Nephron (organoid): ENCODE results near the gene ABCF1.
"Not testable (repeated sequence)": the region's sequence is repeated elsewhere in the genome, so short reads cannot be mapped to it uniquely, and the experiment has no call there.

ENCODE experiments used
- H3K27ac Mint-ChIP-seq, 3 experiments: 2 replicates each; pipeline ENCODE4 v1.8.0; 2020; ENCODE audit warnings: mixed read lengths in 3 of 3, mild to moderate bottlenecking in 2 of 3, moderate library complexity in 1 of 3
- H3K27me3 Mint-ChIP-seq: 2 replicates; pipeline ENCODE4 v1.8.0; 2021; ENCODE audit warnings: low read depth, mild to moderate bottlenecking, moderate library complexity, mixed read lengths
- H3K36me3 Mint-ChIP-seq: 2 replicates; pipeline ENCODE4 v1.8.0; 2020; ENCODE audit warnings: low read depth, mixed read lengths
- H3K4me1 Mint-ChIP-seq: 2 replicates; pipeline ENCODE4 v1.8.0; 2020; ENCODE audit warnings: mixed read lengths
- H3K4me3 Mint-ChIP-seq, 3 experiments: 2 replicates each; pipeline ENCODE4 v1.8.0; 2020; ENCODE audit warnings: mild to moderate bottlenecking in 3 of 3, mixed read lengths in 3 of 3, moderate library complexity in 2 of 3
- H3K9me3 Mint-ChIP-seq: 2 replicates; pipeline ENCODE4 v1.8.0; 2020; ENCODE audit warnings: mixed read lengths
- TF ChIP-seq, protein P1 (sequence below), 3 experiments: fragments of 200-600 bp; sonication (generic); IDR thresholded peaks; one replicate each; pipeline ENCODE4 v1.5.0; 2021; ENCODE audit warnings: antibody characterized with exemption in 3 of 3; ENCODE audit not compliant: unreplicated experiment in 3 of 3

ABCF1 gene

DNA sequence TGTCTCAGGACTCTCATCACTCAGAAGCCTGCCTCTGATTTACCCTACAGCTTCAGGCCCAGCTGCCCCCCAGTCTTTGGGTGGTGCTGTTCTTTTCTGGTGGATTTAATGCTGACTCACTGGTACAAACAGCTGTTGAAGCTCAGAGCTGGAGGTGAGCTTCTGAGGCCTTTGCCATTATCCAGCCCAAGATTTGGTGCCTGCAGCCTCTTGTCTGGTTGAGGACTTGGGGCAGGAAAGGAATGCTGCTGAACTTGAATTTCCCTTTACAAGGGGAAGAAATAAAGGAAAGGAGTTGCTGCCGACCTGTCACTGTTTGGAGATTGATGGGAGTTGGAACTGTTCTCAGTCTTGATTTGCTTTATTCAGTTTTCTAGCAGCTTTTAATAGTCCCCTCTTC, 19.8 kb downstream of the ABCF1 start:
- Mint-ChIP-seq H3K9me3 (no peaks in the 10 kb centered on the region), H3K27ac (peak overlapping the region; percentile 79 to 92 (median 85)), H3K36me3 (peaks cover 60% of the 10 kb centered on the region), H3K4me3 (no peak overlapping the region), H3K27me3 (no peaks in the 10 kb centered on the region), H3K4me1 (peaks cover 9% of the 10 kb centered on the region)
- TF ChIP-seq, protein P1, sequence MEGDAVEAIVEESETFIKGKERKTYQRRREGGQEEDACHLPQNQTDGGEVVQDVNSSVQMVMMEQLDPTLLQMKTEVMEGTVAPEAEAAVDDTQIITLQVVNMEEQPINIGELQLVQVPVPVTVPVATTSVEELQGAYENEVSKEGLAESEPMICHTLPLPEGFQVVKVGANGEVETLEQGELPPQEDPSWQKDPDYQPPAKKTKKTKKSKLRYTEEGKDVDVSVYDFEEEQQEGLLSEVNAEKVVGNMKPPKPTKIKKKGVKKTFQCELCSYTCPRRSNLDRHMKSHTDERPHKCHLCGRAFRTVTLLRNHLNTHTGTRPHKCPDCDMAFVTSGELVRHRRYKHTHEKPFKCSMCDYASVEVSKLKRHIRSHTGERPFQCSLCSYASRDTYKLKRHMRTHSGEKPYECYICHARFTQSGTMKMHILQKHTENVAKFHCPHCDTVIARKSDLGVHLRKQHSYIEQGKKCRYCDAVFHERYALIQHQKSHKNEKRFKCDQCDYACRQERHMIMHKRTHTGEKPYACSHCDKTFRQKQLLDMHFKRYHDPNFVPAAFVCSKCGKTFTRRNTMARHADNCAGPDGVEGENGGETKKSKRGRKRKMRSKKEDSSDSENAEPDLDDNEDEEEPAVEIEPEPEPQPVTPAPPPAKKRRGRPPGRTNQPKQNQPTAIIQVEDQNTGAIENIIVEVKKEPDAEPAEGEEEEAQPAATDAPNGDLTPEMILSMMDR (IDR thresholded peaks at IDR 0.05; ENCODE audit: unreplicated experiment in 3 of 3): no peak

DNA sequence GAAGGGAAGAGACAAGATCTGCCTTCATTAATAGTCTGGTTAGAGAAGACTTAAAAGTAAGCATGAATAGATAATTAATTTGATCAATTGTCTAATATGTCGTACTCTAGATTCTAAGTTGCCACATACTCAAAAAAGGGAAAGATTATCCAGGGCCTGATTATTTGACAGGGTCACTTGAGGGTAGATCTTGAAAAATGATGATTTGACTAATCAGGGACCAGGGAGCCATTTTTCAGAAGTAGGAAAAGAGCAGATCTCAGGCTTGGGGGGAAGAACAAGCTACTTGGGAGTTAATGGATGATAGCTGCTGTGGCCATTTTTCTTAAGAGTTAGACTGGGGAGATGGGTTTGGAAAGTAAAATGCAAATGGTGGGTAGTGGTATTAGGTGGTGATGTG, 21.0 kb downstream of the ABCF1 start:
- H3K4me3 Mint-ChIP-seq: no peak overlapping the region
- peak overlapping the region; percentile 2 to 12 (median 3) for H3K27ac Mint-ChIP-seq
- H3K4me1 Mint-ChIP-seq: peaks cover 9% of the 10 kb centered on the region
- no peaks in the 10 kb centered on the region for H3K27me3 Mint-ChIP-seq
- TF ChIP-seq, protein P1 (IDR thresholded peaks at IDR 0.05; ENCODE audit: unreplicated experiment in 3 of 3): no peak
- no peaks in the 10 kb centered on the region for H3K9me3 Mint-ChIP-seq
- peaks cover 54% of the 10 kb centered on the region for H3K36me3 Mint-ChIP-seq

DNA sequence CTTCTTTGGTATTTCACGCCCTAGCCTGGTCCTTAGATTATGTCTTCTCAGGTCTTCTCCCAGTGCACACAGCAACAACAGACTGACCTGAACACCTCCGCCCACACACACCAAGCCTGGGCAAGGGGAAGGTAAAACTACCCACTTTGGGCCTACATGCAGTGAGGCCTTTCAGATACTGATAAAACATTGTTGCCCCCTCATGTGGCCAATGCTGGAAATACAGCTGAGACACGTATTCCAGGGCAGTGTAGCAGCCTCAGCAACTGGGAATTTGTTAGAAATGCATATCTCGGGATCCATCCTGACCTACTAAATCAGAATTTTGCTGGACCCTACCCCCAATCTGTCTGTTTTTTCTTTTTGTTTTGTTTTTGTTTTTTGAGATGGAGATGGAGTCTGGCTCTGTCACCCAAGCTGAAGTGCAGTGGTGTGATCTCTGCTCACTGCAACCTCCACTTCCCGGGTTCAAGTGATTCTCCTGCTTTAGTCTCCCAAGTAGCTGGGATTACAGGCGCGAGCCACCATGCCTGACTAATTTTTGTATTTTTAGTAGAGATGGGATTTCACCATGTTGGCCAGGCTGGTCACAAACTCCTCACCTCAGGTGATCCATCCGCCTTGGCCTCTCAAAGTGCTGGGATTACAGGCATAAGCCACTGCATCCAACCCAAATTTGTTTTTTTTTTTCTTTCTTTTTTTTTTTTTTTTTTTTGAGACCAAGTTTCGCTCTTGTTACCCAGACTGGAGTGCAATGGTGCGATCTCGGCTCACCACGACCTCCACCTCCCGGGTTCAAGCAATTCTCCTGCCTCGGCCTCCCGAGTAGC, 26.3 kb downstream of the ABCF1 start:
- not testable (repeated sequence) for H3K27me3 Mint-ChIP-seq, H3K4me3 Mint-ChIP-seq, H3K9me3 Mint-ChIP-seq, H3K4me1 Mint-ChIP-seq
- TF ChIP-seq, protein P1 (IDR thresholded peaks at IDR 0.05; ENCODE audit: unreplicated experiment in 3 of 3): peak; percentile 75 to 80 (median 78)
- Mint-ChIP-seq H3K36me3 (peaks cover 38% of the 10 kb centered on the region), H3K27ac (peak overlapping the region in 2 of 3 experiments; percentile 12 to 32)

DNA sequence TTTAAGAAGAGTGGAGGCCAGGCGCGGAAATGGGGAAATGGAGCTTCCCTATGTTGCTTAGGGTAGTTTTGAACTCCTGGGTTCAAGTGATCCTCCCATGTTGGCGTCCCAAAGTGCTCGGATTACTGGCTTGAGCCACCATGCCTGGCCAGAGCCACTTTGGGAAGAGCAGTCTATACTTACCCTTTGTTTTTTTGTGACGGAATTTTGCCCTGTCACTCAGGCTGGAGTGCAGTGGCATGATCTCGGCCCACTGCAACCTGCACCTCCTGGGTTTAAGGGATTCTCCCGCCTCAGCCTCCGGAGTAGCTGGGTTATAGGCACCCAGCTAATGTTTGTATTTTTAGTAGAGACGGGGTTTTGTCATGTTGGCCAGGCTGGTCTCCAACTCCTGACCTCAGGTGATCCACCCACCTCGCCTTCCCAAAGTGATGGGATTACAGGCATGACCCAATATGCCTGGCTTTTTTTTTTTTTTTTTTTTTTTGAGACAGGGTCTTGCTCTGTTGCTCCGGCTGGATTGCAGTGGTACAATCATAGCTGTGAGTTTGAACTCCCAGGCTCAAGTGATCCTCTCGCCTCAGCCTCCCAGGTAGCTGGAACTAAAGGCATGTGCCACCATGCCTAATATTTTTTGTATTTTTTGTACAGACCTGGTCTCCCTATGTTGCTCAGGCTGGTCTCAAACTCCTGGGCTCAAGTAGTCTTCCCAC, 27.8 kb downstream of the ABCF1 start:
- H3K4me3 Mint-ChIP-seq: no peak overlapping the region
- TF ChIP-seq, protein P1 (IDR thresholded peaks at IDR 0.05; ENCODE audit: unreplicated experiment in 3 of 3): no peak
- peaks cover 49% of the 10 kb centered on the region for H3K36me3 Mint-ChIP-seq
- H3K4me1 Mint-ChIP-seq: no peaks in the 10 kb centered on the region
- no peak overlapping the region for H3K27ac Mint-ChIP-seq
- H3K27me3 Mint-ChIP-seq: no peaks in the 10 kb centered on the region
- H3K9me3 Mint-ChIP-seq: no peaks in the 10 kb centered on the region

DNA sequence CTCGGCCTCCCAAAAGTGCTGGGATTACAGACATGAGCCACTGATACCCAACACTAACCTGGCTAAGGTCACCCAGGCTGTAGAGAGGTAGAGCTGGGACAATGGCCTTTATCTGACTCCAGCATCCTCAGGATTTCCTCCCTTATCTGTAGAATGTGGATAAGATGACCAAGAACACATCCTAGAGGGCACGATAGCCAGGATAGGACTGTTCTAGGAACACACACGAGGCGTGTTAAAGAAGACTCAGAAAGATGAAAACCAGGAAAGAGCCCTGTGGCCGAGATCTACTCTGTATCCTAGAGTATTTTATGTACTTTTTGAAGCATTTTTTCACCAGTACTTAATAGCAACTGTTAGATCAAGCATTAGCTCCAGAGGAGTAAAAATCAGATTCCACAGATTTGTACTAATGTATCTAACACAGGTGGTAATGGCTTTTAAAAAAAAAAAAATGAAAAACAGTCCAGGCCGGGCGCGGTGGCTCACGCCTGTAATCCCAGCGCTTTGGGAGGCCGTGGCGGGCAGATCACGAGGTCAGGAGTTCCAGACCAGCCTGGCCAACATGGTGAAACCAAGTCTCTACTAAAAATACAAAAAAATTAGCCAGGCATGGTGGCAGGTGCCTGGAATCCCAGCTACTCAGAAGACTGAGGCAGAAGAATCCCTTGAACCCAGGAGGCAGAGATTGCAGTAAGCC, 28.5 kb downstream of the ABCF1 start:
- H3K4me1 Mint-ChIP-seq: no peaks in the 10 kb centered on the region
- peaks cover 54% of the 10 kb centered on the region for H3K36me3 Mint-ChIP-seq
- H3K27ac Mint-ChIP-seq: no peak overlapping the region
- TF ChIP-seq, protein P1 (IDR thresholded peaks at IDR 0.05; ENCODE audit: unreplicated experiment in 3 of 3): no peak
- H3K9me3 Mint-ChIP-seq: no peaks in the 10 kb centered on the region
- H3K4me3 Mint-ChIP-seq: no peak overlapping the region
- H3K27me3 Mint-ChIP-seq: no peaks in the 10 kb centered on the region
